ENCODE data around the gene RBM3. TPM values are rescaled to one million over a fixed set of nuclear protein-coding genes. Genes with fewer than 3 reads are reported as not detected.

The RBM3 gene
- total RNA-seq, 1 experiment from 2014 or later = 233 TPM

DNA sequence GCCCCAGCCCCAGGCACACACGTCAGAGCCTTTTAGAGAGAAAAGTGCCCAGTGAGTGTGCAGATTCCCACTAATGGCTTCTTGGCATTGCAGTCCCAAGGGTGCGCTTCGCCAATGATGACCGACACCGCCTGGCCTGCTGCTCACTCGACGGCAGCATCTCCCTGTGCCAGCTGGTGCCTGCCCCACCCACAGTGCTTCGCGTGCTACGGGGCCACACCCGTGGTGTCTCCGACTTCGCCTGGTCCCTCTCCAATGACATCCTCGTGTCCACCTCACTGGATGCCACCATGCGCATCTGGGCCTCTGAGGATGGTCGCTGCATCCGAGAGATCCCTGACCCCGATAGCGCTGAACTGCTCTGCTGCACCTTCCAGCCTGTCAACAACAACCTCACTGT is 25.9 kb downstream of the RBM3 start:
- Histone ChIP-seq H3K9me2 (ENCODE audit: insufficient read depth) (no peaks in the 10 kb centered on the region), H3K4me3 (replicated peaks in 1 of 2; ENCODE audit: low read depth in 1 of 2, low read length in 2 of 2) (no peak overlapping the region), H3K4me2 (ENCODE audit: low read length) (no peak overlapping the region), H4K20me1 (ENCODE audit: insufficient read depth) (no peaks in the 10 kb centered on the region), H2AFZ (ENCODE audit: low read depth, low read length, poor library complexity, severe bottlenecking) (no peak overlapping the region), H3K4me1 (ENCODE audit: control insufficient read depth in 1 of 2, insufficient read depth in 2 of 2, low read length in 2 of 2) (peaks cover 3 to 11% of the 10 kb centered on the region in 2 experiments; a peak in 2 of 4 replicates), H3K9ac (ENCODE audit: low read length) (no peak overlapping the region), H3K9me3 (ENCODE audit: control insufficient read depth in 1 of 2, insufficient read depth in 1 of 2, low read depth in 1 of 2, low read length in 2 of 2) (no peaks in the 10 kb centered on the region), H3K27ac (ENCODE audit: low read depth, low read length) (no peak overlapping the region), H3K36me3 (ENCODE audit: control insufficient read depth in 1 of 2, insufficient read depth in 2 of 2, low read length in 2 of 2) (peaks cover 0 to 4% of the 10 kb centered on the region in 2 experiments; a peak in 1 of 4 replicates), H3K79me2 (ENCODE audit: insufficient read depth, low read length) (no peaks in the 10 kb centered on the region), H3K27me3 (ENCODE audit: insufficient read depth, low read length) (no peaks in the 10 kb centered on the region)
- ChIA-PET POLR2A (no interaction called here), CTCF (no interaction called here), RAD21 (ENCODE audit: low non-redundant PET in 1 of 2, low total read pairs in 2 of 2, uncharacterized antibody in 2 of 2, unreplicated experiment in 2 of 2) (no interaction called here)
- TF ChIP-seq TCF7L2 (IDR thresholded peaks at IDR 0.05; ENCODE audit: borderline replicate concordance, extremely low read depth, insufficient read depth, insufficient read length) (no peak), EGR1 (IDR thresholded peaks at IDR 0.05; ENCODE audit: low read depth) (no peak)
- intact Hi-C loops (cut with micrococcal nuclease) = no loop called here
- no TSS peak for BruUV-seq (replicated peaks)
- ATAC-seq (no peak), DNase-seq (ENCODE audit: low read depth, low spot score) (no peak)

DNA sequence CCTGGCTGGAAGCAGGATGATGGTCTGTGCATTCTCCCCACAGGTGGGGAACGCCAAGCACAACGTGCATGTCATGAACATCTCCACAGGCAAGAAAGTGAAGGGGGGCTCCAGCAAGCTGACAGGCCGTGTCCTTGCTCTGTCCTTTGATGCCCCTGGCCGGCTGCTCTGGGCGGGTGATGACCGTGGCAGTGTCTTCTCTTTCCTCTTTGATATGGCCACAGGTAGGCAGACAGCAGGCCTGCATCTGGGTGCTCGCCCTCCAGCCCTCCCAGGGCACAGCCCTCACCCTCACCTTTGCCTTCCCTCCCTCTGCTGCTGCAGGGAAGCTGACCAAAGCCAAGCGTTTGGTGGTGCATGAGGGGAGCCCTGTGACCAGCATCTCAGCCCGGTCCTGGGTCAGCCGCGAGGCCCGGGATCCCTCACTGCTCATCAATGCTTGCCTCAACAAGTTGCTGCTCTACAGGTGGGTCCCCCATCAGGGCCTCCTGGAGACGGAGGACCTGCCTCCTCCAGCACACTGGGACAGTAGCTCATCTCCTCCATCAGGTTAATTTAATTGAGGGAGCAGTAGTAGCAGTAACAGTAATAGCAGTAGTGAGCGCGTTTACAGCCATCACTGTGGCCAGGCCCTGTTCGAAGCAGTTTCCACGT is 27.6 kb downstream of the RBM3 start:
- Histone ChIP-seq H3K4me1 (ENCODE audit: control insufficient read depth in 1 of 2, insufficient read depth in 2 of 2, low read length in 2 of 2) (peaks cover 0 to 8% of the 10 kb centered on the region in 2 experiments; a peak in 2 of 4 replicates), H3K36me3 (ENCODE audit: control insufficient read depth in 1 of 2, insufficient read depth in 2 of 2, low read length in 2 of 2) (peaks cover 0 to 4% of the 10 kb centered on the region in 2 experiments; a peak in 1 of 4 replicates), H3K27me3 (ENCODE audit: insufficient read depth, low read length) (no peaks in the 10 kb centered on the region), H3K9ac (ENCODE audit: low read length) (no peak overlapping the region), H3K9me2 (ENCODE audit: insufficient read depth) (no peaks in the 10 kb centered on the region), H2AFZ (ENCODE audit: low read depth, low read length, poor library complexity, severe bottlenecking) (no peak overlapping the region), H4K20me1 (ENCODE audit: insufficient read depth) (no peaks in the 10 kb centered on the region), H3K79me2 (ENCODE audit: insufficient read depth, low read length) (no peaks in the 10 kb centered on the region), H3K9me3 (ENCODE audit: control insufficient read depth in 1 of 2, insufficient read depth in 1 of 2, low read depth in 1 of 2, low read length in 2 of 2) (no peaks in the 10 kb centered on the region), H3K4me2 (ENCODE audit: low read length) (no peak overlapping the region), H3K27ac (ENCODE audit: low read depth, low read length) (no peak overlapping the region), H3K4me3 (replicated peaks in 1 of 2; ENCODE audit: low read depth in 1 of 2, low read length in 2 of 2) (no peak overlapping the region)
- CTCF ChIA-PET = no interaction called here
- RAD21 ChIA-PET (ENCODE audit: low non-redundant PET in 1 of 2, low total read pairs in 2 of 2, uncharacterized antibody in 2 of 2, unreplicated experiment in 2 of 2) = no interaction called here
- DNase-seq (ENCODE audit: low read depth, low spot score) (no peak), ATAC-seq (no peak)
- intact Hi-C loops (cut with micrococcal nuclease) = no loop called here
- no TSS peak for BruUV-seq (replicated peaks)
- POLR2A ChIA-PET = no interaction called here
- TF ChIP-seq ZFX (IDR thresholded peaks at IDR 0.05) (no peak), EZH2phosphoT487 (IDR thresholded peaks at IDR 0.05; ENCODE audit: borderline replicate concordance) (no peak), SIN3A (IDR thresholded peaks at IDR 0.05; ENCODE audit: low read depth) (no peak), CBX3 (IDR thresholded peaks at IDR 0.05; ENCODE audit: low read depth) (no peak), SRF (IDR thresholded peaks at IDR 0.05; ENCODE audit: low read depth) (no peak), RAD21 (IDR thresholded peaks at IDR 0.05; ENCODE audit: low read depth) (no peak), POLR2A (IDR thresholded peaks at IDR 0.05; ENCODE audit: borderline replicate concordance, extremely low read depth, insufficient read depth, insufficient read length) (no peak), FOSL1 (IDR thresholded peaks at IDR 0.05; ENCODE audit: low read depth) (no peak), JUND (IDR thresholded peaks at IDR 0.05) (no peak), SP1 (IDR thresholded peaks at IDR 0.05; ENCODE audit: low read depth) (no peak)
- TF ChIP-seq, protein P1, sequence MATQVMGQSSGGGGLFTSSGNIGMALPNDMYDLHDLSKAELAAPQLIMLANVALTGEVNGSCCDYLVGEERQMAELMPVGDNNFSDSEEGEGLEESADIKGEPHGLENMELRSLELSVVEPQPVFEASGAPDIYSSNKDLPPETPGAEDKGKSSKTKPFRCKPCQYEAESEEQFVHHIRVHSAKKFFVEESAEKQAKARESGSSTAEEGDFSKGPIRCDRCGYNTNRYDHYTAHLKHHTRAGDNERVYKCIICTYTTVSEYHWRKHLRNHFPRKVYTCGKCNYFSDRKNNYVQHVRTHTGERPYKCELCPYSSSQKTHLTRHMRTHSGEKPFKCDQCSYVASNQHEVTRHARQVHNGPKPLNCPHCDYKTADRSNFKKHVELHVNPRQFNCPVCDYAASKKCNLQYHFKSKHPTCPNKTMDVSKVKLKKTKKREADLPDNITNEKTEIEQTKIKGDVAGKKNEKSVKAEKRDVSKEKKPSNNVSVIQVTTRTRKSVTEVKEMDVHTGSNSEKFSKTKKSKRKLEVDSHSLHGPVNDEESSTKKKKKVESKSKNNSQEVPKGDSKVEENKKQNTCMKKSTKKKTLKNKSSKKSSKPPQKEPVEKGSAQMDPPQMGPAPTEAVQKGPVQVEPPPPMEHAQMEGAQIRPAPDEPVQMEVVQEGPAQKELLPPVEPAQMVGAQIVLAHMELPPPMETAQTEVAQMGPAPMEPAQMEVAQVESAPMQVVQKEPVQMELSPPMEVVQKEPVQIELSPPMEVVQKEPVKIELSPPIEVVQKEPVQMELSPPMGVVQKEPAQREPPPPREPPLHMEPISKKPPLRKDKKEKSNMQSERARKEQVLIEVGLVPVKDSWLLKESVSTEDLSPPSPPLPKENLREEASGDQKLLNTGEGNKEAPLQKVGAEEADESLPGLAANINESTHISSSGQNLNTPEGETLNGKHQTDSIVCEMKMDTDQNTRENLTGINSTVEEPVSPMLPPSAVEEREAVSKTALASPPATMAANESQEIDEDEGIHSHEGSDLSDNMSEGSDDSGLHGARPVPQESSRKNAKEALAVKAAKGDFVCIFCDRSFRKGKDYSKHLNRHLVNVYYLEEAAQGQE (IDR thresholded peaks at IDR 0.05; ENCODE audit: low read depth) = no peak
- TF ChIP-seq, protein P2, sequence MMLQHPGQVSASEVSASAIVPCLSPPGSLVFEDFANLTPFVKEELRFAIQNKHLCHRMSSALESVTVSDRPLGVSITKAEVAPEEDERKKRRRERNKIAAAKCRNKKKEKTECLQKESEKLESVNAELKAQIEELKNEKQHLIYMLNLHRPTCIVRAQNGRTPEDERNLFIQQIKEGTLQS (IDR thresholded peaks at IDR 0.05) = no peak
- TF ChIP-seq, protein P3, sequence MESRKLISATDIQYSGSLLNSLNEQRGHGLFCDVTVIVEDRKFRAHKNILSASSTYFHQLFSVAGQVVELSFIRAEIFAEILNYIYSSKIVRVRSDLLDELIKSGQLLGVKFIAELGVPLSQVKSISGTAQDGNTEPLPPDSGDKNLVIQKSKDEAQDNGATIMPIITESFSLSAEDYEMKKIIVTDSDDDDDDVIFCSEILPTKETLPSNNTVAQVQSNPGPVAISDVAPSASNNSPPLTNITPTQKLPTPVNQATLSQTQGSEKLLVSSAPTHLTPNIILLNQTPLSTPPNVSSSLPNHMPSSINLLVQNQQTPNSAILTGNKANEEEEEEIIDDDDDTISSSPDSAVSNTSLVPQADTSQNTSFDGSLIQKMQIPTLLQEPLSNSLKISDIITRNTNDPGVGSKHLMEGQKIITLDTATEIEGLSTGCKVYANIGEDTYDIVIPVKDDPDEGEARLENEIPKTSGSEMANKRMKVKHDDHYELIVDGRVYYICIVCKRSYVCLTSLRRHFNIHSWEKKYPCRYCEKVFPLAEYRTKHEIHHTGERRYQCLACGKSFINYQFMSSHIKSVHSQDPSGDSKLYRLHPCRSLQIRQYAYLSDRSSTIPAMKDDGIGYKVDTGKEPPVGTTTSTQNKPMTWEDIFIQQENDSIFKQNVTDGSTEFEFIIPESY (IDR thresholded peaks at IDR 0.05; ENCODE audit: extremely low read depth, insufficient replicate concordance, low read length) = no peak
- TF ChIP-seq, protein P4, sequence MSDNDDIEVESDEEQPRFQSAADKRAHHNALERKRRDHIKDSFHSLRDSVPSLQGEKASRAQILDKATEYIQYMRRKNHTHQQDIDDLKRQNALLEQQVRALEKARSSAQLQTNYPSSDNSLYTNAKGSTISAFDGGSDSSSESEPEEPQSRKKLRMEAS (IDR thresholded peaks at IDR 0.05) = no peak
